ENCODE measurements around the gene SELPLG. TPM values are rescaled to one million over a fixed set of nuclear protein-coding genes. Genes with fewer than 3 reads are reported as not detected.

Gene SELPLG
- total and polyA plus RNA-seq, 2 experiments from 2014 or later: 1.4 to 3.5 TPM

- Histone ChIP-seq H3K27me3 (no peaks in the 10 kb centered on the region), H3K36me3 (peaks cover 21% of the 10 kb centered on the region), H3K4me1 (ENCODE audit: low read depth) (peaks cover 36% of the 10 kb centered on the region), H3K4me3 (no peak overlapping the region), H3K27ac (peak overlapping the region; percentile 75), H3K9me3 (ENCODE audit: low read depth) (no peaks in the 10 kb centered on the region)
- no peak for DNase-seq (ENCODE audit: low read depth in 1 of 2, low spot score in 1 of 2)
- TF ChIP-seq, protein P1, sequence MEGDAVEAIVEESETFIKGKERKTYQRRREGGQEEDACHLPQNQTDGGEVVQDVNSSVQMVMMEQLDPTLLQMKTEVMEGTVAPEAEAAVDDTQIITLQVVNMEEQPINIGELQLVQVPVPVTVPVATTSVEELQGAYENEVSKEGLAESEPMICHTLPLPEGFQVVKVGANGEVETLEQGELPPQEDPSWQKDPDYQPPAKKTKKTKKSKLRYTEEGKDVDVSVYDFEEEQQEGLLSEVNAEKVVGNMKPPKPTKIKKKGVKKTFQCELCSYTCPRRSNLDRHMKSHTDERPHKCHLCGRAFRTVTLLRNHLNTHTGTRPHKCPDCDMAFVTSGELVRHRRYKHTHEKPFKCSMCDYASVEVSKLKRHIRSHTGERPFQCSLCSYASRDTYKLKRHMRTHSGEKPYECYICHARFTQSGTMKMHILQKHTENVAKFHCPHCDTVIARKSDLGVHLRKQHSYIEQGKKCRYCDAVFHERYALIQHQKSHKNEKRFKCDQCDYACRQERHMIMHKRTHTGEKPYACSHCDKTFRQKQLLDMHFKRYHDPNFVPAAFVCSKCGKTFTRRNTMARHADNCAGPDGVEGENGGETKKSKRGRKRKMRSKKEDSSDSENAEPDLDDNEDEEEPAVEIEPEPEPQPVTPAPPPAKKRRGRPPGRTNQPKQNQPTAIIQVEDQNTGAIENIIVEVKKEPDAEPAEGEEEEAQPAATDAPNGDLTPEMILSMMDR (IDR thresholded peaks at IDR 0.05; ENCODE audit: low read depth, low read length): no peak
These were observed 20.2 kb upstream of the SELPLG start for GRCh38 chr12:108653922-108654321.

DNA sequence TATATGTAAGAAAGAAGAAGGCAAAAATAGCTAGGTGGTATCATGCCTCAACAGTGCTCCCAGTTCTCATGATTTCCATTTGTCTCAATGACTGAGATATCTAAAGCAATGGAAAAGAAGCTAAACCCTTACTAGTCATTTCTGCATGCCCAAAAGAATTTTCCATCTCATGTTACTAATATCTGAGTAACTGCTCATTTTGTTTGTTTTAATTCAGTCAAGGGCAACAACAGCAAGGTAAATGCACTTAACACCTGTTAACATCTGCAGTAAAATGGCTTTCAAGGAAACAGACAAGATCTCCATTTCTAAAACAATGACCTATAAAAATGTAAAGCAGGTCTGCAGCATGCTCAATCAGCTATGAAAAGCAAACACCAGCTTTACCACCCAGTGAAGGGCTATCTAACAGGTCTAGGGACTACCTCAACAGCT lies 19.4 kb upstream of the SELPLG start:
- no peak overlapping the region for H3K4me3 ChIP-seq
- peaks cover 29% of the 10 kb centered on the region for H3K36me3 ChIP-seq
- TF ChIP-seq, protein P1 (IDR thresholded peaks at IDR 0.05; ENCODE audit: low read depth, low read length): no peak
- H3K27me3 ChIP-seq: no peaks in the 10 kb centered on the region
- peak overlapping the region; percentile 75 for H3K27ac ChIP-seq
- H3K4me1 ChIP-seq (ENCODE audit: low read depth): peaks cover 34% of the 10 kb centered on the region
- no peak for DNase-seq (ENCODE audit: low read depth in 1 of 2, low spot score in 1 of 2)
- H3K9me3 ChIP-seq (ENCODE audit: low read depth): no peaks in the 10 kb centered on the region

DNA sequence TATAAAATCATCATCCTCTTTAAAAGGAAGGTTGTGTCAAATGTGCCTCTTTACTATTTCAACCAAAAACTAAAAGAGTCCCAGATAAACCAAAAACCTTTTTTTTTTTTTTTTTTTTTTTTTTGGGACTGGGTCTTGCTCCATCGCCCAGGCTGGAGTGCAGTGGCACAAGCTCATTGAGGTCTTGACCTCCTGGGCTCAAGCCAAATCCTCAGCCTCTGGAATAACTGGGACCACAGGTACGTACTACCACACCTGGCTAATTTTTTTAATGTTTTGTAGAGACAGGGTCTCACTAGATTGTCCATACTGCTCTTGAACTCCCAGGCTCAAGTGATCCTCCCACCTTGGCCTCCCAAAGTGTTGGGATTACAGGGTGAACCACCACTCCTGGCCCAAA lies 16.4 kb upstream of the SELPLG start:
- H3K27ac ChIP-seq: no peak overlapping the region
- H3K4me3 ChIP-seq: no peak overlapping the region
- peaks cover 45% of the 10 kb centered on the region for H3K36me3 ChIP-seq
- TF ChIP-seq, protein P1 (IDR thresholded peaks at IDR 0.05; ENCODE audit: low read depth, low read length): no peak
- H3K9me3 ChIP-seq (ENCODE audit: low read depth): no peaks in the 10 kb centered on the region
- H3K4me1 ChIP-seq (ENCODE audit: low read depth): peaks cover 28% of the 10 kb centered on the region
- no peaks in the 10 kb centered on the region for H3K27me3 ChIP-seq
- no peak for DNase-seq (ENCODE audit: low read depth in 1 of 2, low spot score in 1 of 2)

- Histone ChIP-seq H3K27me3 (no peaks in the 10 kb centered on the region), H3K4me1 (ENCODE audit: low read depth) (peaks cover 26% of the 10 kb centered on the region), H3K27ac (peak overlapping the region; percentile 2), H3K36me3 (peaks cover 48% of the 10 kb centered on the region), H3K9me3 (ENCODE audit: low read depth) (no peaks in the 10 kb centered on the region), H3K4me3 (no peak overlapping the region)
- peak in 1 of 2 donors; percentile 75 for DNase-seq (ENCODE audit: low read depth in 1 of 2, low spot score in 1 of 2)
- TF ChIP-seq, protein P1 (IDR thresholded peaks at IDR 0.05; ENCODE audit: low read depth, low read length): no peak
These were observed 16.0 kb upstream of the SELPLG start for GRCh38 chr12:108649669-108650068.

- DNase-seq (ENCODE audit: low read depth in 1 of 2, low spot score in 1 of 2): no peak
These were observed 15.4 kb upstream of the SELPLG start for GRCh38 chr12:108649126-108649525.

More at GRCh38 chr12:108649126-108649525, 15.4 kb upstream of the SELPLG start:
- Histone ChIP-seq H3K9me3 (ENCODE audit: low read depth) (no peaks in the 10 kb centered on the region), H3K36me3 (peaks cover 53% of the 10 kb centered on the region), H3K4me1 (ENCODE audit: low read depth) (peaks cover 25% of the 10 kb centered on the region), H3K27me3 (no peaks in the 10 kb centered on the region), H3K4me3 (no peak overlapping the region), H3K27ac (peak overlapping the region; percentile 2)
- TF ChIP-seq, protein P1 (IDR thresholded peaks at IDR 0.05; ENCODE audit: low read depth, low read length): no peak

All from cardiac muscle cell (in vitro differentiated cells and primary cell).